NCI-H748 (cell line): ENCODE results near the gene LHX8.
A peak's percentile ranks its signal among the peaks of the same experiment; 100 is the strongest.

ENCODE experiments used
- DNase-seq: peaks from one replicate; lab custom pipeline; 2025; ENCODE audit not compliant: unreplicated experiment; lab: John Stamatoyannopoulos, UW

Gene LHX8

DNA sequence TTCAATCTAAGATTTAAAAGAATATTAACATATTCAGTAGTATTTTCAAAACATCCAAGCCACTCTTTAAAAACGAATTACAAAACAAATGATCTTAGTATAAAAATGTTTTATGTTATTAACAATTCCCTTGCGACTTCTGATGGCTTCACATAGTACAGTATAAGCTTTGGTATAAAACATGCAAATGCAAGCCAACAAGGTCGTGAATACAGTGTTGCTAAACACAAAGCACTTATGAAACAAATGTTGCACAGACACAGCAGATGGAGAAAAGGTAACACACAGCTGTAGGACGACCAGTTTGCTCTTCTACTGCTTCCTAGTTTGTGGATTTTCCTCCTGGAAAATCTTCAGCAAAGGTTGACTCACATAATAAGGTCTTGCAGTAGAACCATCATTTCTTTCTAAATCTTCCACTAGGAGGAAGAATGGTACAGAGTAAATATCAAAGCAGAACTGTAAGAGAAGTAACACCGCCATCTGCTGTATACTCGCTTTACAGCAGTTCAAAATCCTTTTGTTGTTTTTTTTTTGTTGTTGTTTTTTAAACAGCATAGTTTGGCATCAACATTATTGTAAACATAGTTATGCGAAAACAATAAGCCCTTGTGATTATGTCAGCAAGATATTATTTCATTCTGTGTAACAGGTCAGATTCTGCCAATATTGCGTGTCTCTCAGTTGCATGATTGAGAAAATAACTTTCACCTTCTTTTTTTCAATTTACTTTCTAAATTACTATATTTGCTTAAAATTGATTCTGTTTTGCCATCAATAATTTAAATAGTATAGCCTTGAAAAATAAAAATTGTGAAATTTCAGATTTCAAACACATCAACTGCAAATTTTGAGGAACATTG, 69.5 kb downstream of the LHX8 start:
- DNase-seq, result peak; percentile 55

DNA sequence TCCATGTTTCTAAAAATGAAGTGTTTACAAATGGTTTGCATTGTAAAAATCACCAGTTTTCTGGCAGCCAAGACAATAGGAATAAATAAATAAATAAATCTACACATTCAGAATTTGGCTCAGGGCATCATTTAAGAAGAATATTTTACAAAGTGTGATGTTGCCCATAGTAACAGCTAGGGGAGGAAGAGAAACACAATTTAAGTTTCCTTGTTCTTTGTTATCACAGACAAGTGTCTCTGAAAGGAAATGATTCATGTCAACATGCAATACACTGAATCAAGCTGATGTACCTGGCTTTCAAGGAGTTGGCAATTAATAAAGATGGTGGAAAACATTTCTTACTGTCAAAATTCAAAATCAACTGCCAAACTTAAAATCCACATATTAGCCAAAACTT, 74.7 kb downstream of the LHX8 start:
- no peak for DNase-seq
